K562 (cell line): ENCODE data around the gene CREM. TPM values are rescaled to one million over a fixed set of nuclear protein-coding genes. Genes with fewer than 3 reads are reported as not detected.

ENCODE experiments used
- BRD9 ChIP-seq: fragments of 450-650 bp; IDR thresholded peaks from 2 replicates; pipeline ENCODE4 v1.6.1; 2018; ENCODE audit warnings: low read depth; ENCODE audit not compliant: partially characterized antibody
- C11orf30 ChIP-seq: fragments of 450-650 bp; IDR thresholded peaks from 2 replicates; pipeline ENCODE4 v1.6.1; 2016; ENCODE audit warnings: low read depth, mild to moderate bottlenecking
- ELF4 ChIP-seq: fragments of 450-650 bp; formaldehyde crosslinking; IDR thresholded peaks from 2 replicates; pipeline ENCODE4 v1.4.0; 2022; ENCODE audit warnings: missing genetic modification characterization
- ERF ChIP-seq: fragments of 450-650 bp; formaldehyde crosslinking; IDR thresholded peaks from 2 replicates; pipeline ENCODE4 v1.4.0; 2020; ENCODE audit warnings: mild to moderate bottlenecking, mixed read lengths
- ETV5 ChIP-seq: sonication (generic); formaldehyde crosslinking; IDR thresholded peaks from 2 replicates; pipeline ENCODE4 v1.4.0; 2020; ENCODE audit warnings: low read depth, mild to moderate bottlenecking, missing genetic modification reagents
- HDAC2 ChIP-seq: fragments of 450-650 bp; IDR thresholded peaks from 2 replicates; pipeline ENCODE4 v1.6.1; 2016; ENCODE audit warnings: mild to moderate bottlenecking
- JUN ChIP-seq, 2 experiments: sonication (generic) in 1 of 2; formaldehyde crosslinking in 1 of 2; IDR thresholded peaks; 2 replicates each; pipeline versions ENCODE4 v1.6.1 to v1.8.0; 2012 to 2022; ENCODE audit warnings: borderline replicate concordance in 2 of 2, mild to moderate bottlenecking in 2 of 2, improper control_type of control experiment in 1 of 2, low read depth in 1 of 2, low read length in 1 of 2, missing genetic modification reagents in 1 of 2
- KHSRP ChIP-seq: fragments of 450-650 bp; IDR thresholded peaks from 2 replicates; pipeline ENCODE4 v1.6.1; 2017
- LEF1 ChIP-seq: fragments of 450-650 bp; IDR thresholded peaks from 2 replicates; pipeline ENCODE4 v1.6.1; 2016; ENCODE audit warnings: mild to moderate bottlenecking
- MXI1 ChIP-seq: IDR thresholded peaks from 2 replicates; pipeline ENCODE4 v1.6.1; 2011; ENCODE audit warnings: low read depth, mild to moderate bottlenecking, improper control_type of control experiment, low read length
- NCOA4 ChIP-seq: fragments of 450-650 bp; IDR thresholded peaks from 2 replicates; pipeline ENCODE4 v1.6.1; 2018; ENCODE audit warnings: mild to moderate bottlenecking; ENCODE audit not compliant: partially characterized antibody
- PHF8 ChIP-seq: fragments of 200-600 bp; sonication (generic); IDR thresholded peaks from 2 replicates; pipeline ENCODE4 v1.6.1; 2012; ENCODE audit warnings: mixed run types, mild to moderate bottlenecking, inconsistent platforms, low read length, moderate library complexity, borderline replicate concordance
- SIRT6 ChIP-seq: IDR thresholded peaks from one replicate; pipeline ENCODE4 v1.6.1; 2012; ENCODE audit warnings: low read depth, mild to moderate bottlenecking, control low read depth, inconsistent platforms, low read length, moderate library complexity
- TBL1XR1 ChIP-seq, 2 experiments: IDR thresholded peaks; 2 replicates each; pipeline ENCODE4 v1.6.1; 2012; ENCODE audit warnings: improper control_type of control experiment in 2 of 2, low read length in 2 of 2, mild to moderate bottlenecking in 1 of 2
- polyA plus RNA-seq, 8 experiments: library from polyadenylated mRNA; depleted of rRNA in 4 of 8; stranded (reverse) in 5 of 8; unstranded in 3 of 8; fragments of >200 nt; fragmentation: Nextera tagmentation in 2 of 8; fragmentation: Illumina TruSeq in 1 of 8; extraction: Ambion mirVana in 2 of 8; extraction: Trizol in 1 of 8; gene quantifications; 2 replicates each; pipeline versions ENCODE4 v1.2.1 to v1.2.3, GENCODE V29; 2011 to 2014; ENCODE audit warnings: inconsistent platforms in 1 of 8, missing spikeins in 1 of 8
- total RNA-seq, 7 experiments: library from RNA; depleted of rRNA in 6 of 7; stranded (reverse); fragments of >200 nt in 6 of 7; fragmentation: Illumina TruSeq in 2 of 7; extraction: Trizol in 2 of 7; gene quantifications; 2 replicates each; pipeline versions ENCODE4 v1.2.1 to v1.2.3, GENCODE V29; 2011 to 2021; ENCODE audit warnings: low replicate concordance in 1 of 7
- TF ChIP-seq, protein P1 (sequence below): IDR thresholded peaks from 3 replicates; pipeline ENCODE4 v1.6.1; 2011; ENCODE audit warnings: borderline replicate concordance, mild to moderate bottlenecking; ENCODE audit not compliant: insufficient read length, insufficient read depth
- TF ChIP-seq, protein P2 (sequence below): IDR thresholded peaks from 2 replicates; pipeline ENCODE4 v1.6.1; 2016; ENCODE audit warnings: missing genetic modification characterization, missing compliant biosample characterization
- TF ChIP-seq, protein P3 (sequence below): fragments of 450-650 bp; IDR thresholded peaks from 2 replicates; pipeline ENCODE4 v1.6.1; 2016; ENCODE audit warnings: low read depth, mild to moderate bottlenecking, moderate library complexity
- TF ChIP-seq, protein P4 (sequence below): fragments of 250-450 bp; sonication (Bioruptor Pico); IDR thresholded peaks from 2 replicates; pipeline ENCODE4 v1.8.0; 2021; ENCODE audit warnings: moderate library complexity, mild to moderate bottlenecking, inconsistent platforms
- TF ChIP-seq, protein P5 (sequence below): fragments of 450-650 bp; IDR thresholded peaks from 2 replicates; pipeline ENCODE4 v1.6.1; 2014; ENCODE audit warnings: low read depth, mild to moderate bottlenecking, moderate library complexity, borderline replicate concordance
- TF ChIP-seq, protein P6 (sequence below): sonication (generic); IDR thresholded peaks from 2 replicates; pipeline ENCODE4 v1.6.1; 2016

Gene CREM
- total and polyA plus RNA-seq, 9 of the 15 experiments (the other 6 are each of a cell fraction or from before 2014, with no cell fraction given), result 39.1 to 70.2 (median 48.3) TPM

DNA sequence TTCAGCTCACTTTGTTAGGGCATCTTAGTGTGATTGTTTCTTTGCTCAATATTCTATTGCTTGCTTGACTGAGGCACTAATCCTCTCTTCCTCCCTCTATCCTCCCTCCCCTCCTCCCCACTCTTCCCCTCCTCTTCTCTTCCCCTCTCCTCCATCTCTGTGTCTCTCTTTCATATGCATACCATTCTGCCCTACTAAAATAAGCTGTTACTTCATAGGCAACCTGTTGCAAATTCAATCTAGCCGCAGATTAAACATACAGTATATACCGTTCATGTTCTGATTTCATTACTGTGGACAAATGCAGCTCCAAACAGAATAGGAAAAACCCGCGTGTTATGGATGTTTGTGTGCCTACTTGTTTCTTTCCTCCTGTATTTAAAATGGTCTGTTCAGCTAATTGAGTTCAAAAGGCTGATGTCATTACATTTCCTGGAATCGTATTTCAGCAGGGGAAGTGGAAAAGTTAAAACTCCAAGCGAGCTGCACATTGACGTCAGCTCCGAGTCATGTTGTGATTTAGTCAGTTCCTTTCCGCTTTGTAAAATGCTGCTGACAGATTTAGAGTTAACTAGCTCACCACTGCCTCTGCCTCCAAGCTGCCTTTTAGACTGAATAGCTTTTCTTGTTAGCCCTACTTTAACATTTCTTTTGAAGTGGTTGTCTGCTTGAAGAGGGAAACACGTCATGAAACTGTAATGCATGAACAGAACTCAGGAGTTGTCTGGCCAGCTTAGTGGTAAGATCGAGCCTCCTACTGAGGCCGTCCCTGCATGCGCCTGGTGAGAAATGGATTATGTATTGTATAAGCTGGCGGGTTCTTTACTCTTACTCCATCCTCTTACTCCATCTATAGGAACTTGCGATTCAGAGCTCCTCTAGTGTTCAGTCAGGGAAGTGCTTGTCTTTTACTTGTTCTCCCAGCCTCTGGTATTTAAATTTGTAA, 69.0 kb downstream of the CREM start (continued):
- TF ChIP-seq TBL1XR1 (IDR thresholded peaks at IDR 0.05; ENCODE audit: low read length in 2 of 2) (0 out of 4 replicates have a peak, but pooled peaks of 1 of the 2 experiments have one; percentile 3), NCOA4 (peak; percentile 21), MXI1 (no peak), KHSRP (peak; percentile 82; the same call in 1 of the 2 replicates), ERF (CRISPR knock-in tag) (0 out of 2 replicates have a peak, but pooled peaks have one; percentile 42), ETV5 (CRISPR knock-in tag) (peak; percentile 87; the same call in 1 of the 2 replicates), HDAC2 (peak; percentile 85), BRD9 (peak; percentile 30), JUN (IDR thresholded peaks at IDR 0.05; ENCODE audit: borderline replicate concordance, low read depth, low read length) (no peak; the same call in 1 of the 2 replicates), JUN (CRISPR knock-in tag; IDR thresholded peaks at IDR 0.05; ENCODE audit: borderline replicate concordance) (peak; percentile 75), ELF4 (CRISPR knock-in tag) (0 out of 2 replicates have a peak, but pooled peaks have one; percentile 21), C11orf30 (peak; percentile 70), PHF8 (peak; percentile 16; the same call in 1 of the 2 replicates), SIRT6 (no peak), LEF1 (peak; percentile 58)
- TF ChIP-seq, protein P1, sequence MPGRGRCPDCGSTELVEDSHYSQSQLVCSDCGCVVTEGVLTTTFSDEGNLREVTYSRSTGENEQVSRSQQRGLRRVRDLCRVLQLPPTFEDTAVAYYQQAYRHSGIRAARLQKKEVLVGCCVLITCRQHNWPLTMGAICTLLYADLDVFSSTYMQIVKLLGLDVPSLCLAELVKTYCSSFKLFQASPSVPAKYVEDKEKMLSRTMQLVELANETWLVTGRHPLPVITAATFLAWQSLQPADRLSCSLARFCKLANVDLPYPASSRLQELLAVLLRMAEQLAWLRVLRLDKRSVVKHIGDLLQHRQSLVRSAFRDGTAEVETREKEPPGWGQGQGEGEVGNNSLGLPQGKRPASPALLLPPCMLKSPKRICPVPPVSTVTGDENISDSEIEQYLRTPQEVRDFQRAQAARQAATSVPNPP, result no peak
- TF ChIP-seq, protein P2, sequence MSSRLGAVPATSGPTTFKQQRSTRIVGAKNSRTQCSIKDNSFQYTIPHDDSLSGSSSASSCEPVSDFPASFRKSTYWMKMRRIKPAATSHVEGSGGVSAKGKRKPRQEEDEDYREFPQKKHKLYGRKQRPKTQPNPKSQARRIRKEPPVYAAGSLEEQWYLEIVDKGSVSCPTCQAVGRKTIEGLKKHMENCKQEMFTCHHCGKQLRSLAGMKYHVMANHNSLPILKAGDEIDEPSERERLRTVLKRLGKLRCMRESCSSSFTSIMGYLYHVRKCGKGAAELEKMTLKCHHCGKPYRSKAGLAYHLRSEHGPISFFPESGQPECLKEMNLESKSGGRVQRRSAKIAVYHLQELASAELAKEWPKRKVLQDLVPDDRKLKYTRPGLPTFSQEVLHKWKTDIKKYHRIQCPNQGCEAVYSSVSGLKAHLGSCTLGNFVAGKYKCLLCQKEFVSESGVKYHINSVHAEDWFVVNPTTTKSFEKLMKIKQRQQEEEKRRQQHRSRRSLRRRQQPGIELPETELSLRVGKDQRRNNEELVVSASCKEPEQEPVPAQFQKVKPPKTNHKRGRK (tag), result peak; percentile 48; the same call in 1 of the 2 replicates
- TF ChIP-seq, protein P3, sequence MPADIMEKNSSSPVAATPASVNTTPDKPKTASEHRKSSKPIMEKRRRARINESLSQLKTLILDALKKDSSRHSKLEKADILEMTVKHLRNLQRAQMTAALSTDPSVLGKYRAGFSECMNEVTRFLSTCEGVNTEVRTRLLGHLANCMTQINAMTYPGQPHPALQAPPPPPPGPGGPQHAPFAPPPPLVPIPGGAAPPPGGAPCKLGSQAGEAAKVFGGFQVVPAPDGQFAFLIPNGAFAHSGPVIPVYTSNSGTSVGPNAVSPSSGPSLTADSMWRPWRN, result peak; percentile 15; the same call in 1 of the 2 replicates
- TF ChIP-seq, protein P4, sequence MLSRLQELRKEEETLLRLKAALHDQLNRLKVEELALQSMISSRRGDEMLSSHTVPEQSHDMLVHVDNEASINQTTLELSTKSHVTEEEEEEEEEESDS, result no peak
- TF ChIP-seq, protein P5, sequence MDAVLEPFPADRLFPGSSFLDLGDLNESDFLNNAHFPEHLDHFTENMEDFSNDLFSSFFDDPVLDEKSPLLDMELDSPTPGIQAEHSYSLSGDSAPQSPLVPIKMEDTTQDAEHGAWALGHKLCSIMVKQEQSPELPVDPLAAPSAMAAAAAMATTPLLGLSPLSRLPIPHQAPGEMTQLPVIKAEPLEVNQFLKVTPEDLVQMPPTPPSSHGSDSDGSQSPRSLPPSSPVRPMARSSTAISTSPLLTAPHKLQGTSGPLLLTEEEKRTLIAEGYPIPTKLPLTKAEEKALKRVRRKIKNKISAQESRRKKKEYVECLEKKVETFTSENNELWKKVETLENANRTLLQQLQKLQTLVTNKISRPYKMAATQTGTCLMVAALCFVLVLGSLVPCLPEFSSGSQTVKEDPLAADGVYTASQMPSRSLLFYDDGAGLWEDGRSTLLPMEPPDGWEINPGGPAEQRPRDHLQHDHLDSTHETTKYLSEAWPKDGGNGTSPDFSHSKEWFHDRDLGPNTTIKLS, result peak; percentile 53; the same call in 1 of the 2 replicates
- TF ChIP-seq, protein P6, sequence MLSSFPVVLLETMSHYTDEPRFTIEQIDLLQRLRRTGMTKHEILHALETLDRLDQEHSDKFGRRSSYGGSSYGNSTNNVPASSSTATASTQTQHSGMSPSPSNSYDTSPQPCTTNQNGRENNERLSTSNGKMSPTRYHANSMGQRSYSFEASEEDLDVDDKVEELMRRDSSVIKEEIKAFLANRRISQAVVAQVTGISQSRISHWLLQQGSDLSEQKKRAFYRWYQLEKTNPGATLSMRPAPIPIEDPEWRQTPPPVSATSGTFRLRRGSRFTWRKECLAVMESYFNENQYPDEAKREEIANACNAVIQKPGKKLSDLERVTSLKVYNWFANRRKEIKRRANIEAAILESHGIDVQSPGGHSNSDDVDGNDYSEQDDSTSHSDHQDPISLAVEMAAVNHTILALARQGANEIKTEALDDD, result peak; percentile 94
